Keratinocyte (primary cell): ENCODE data around the gene ANKRD44.

ENCODE experiments used
- EZH2 ChIP-seq: IDR thresholded peaks from one replicate; pipeline ENCODE4 v1.6.1; 2012; ENCODE audit warnings: inconsistent platforms, mild to moderate bottlenecking, low read length, moderate library complexity
- TF ChIP-seq, protein P1 (sequence below), 3 experiments: IDR thresholded peaks in 1 of 3; conservative IDR thresholded peaks in 1 of 3; optimal IDR thresholded peaks in 1 of 3; 2 replicates in 2 of 3; 3 replicates in 1 of 3; pipeline versions ENCODE3 to v1.5.1; 2011; ENCODE audit warnings: low read length in 3 of 3, mild to moderate bottlenecking in 3 of 3, moderate library complexity in 2 of 3, control low read depth in 1 of 3, inconsistent platforms in 1 of 3; ENCODE audit not compliant: insufficient read depth in 2 of 3; ENCODE audit errors: extremely low read depth in 1 of 3

- TF ChIP-seq, protein P1, sequence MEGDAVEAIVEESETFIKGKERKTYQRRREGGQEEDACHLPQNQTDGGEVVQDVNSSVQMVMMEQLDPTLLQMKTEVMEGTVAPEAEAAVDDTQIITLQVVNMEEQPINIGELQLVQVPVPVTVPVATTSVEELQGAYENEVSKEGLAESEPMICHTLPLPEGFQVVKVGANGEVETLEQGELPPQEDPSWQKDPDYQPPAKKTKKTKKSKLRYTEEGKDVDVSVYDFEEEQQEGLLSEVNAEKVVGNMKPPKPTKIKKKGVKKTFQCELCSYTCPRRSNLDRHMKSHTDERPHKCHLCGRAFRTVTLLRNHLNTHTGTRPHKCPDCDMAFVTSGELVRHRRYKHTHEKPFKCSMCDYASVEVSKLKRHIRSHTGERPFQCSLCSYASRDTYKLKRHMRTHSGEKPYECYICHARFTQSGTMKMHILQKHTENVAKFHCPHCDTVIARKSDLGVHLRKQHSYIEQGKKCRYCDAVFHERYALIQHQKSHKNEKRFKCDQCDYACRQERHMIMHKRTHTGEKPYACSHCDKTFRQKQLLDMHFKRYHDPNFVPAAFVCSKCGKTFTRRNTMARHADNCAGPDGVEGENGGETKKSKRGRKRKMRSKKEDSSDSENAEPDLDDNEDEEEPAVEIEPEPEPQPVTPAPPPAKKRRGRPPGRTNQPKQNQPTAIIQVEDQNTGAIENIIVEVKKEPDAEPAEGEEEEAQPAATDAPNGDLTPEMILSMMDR (optimal IDR thresholded peaks at IDR 0.05 in 1 of 3, IDR thresholded peaks at IDR 0.05 in 1 of 3, conservative IDR thresholded peaks at IDR 0.05 in 1 of 3; ENCODE audit: extremely low read depth in 1 of 3, insufficient read depth in 2 of 3, low read length in 3 of 3): no peak
- no peak for TF ChIP-seq EZH2
Measured at GRCh38 chr2:197174539-197175094, 136.0 kb downstream of the ANKRD44 start.
